ENCODE data around the gene FNDC3B.

DNA sequence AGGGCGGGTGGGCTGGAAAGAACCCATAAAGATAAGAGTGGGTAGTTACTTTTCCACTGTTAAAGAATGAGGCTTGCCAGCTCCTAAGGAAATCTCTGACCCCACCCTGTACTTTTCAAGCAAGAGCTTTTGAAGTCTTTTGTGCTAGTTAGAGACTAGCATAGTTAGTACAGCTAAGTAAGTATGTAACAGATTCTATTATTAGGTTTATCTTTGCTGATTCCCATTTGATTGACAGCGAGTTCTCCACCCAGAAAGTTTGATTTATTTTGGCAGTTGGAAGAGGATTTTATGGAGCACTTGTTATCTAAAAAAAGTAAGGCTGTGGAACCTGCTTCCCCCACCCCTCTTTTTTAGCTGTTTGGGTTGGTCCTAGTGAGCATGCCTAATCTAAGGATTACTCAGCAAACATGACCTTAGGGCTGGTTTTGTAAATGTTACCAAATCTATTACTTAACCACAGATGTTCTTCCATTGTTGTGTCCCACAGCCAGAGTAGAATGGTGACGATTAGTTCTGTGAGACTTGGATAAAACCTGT, 57.6 kb downstream of the FNDC3B start:
- TF ChIP-seq, protein P1, sequence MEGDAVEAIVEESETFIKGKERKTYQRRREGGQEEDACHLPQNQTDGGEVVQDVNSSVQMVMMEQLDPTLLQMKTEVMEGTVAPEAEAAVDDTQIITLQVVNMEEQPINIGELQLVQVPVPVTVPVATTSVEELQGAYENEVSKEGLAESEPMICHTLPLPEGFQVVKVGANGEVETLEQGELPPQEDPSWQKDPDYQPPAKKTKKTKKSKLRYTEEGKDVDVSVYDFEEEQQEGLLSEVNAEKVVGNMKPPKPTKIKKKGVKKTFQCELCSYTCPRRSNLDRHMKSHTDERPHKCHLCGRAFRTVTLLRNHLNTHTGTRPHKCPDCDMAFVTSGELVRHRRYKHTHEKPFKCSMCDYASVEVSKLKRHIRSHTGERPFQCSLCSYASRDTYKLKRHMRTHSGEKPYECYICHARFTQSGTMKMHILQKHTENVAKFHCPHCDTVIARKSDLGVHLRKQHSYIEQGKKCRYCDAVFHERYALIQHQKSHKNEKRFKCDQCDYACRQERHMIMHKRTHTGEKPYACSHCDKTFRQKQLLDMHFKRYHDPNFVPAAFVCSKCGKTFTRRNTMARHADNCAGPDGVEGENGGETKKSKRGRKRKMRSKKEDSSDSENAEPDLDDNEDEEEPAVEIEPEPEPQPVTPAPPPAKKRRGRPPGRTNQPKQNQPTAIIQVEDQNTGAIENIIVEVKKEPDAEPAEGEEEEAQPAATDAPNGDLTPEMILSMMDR (conservative IDR thresholded peaks at IDR 0.05; ENCODE audit: low read depth, low read length) = no peak
- TF ChIP-seq EZH2 (IDR thresholded peaks at IDR 0.05; ENCODE audit: low read length, unreplicated experiment) = no peak
